Thyroid gland (tissue), 4 donors: ENCODE data around the gene CMPK1. TPM values are rescaled to one million over a fixed set of nuclear protein-coding genes. Genes with fewer than 3 reads are reported as not detected.

Experiments used
- DNase-seq, 2 donors: peaks; one replicate each; pipeline ENCODE4 v3.0.0-alpha.2; 2019
- H3K27ac ChIP-seq, 3 donors: fragments of 200-600 bp; sonication (generic); 1 replicate in 2 of 3; 2 replicates in 1 of 3; pipeline ENCODE4 v1.5.1; 2016 to 2019; ENCODE audit warnings: mild to moderate bottlenecking in 1 of 3, moderate library complexity in 1 of 3
- H3K27me3 ChIP-seq: fragments of 200-600 bp; sonication (generic); one replicate; pipeline ENCODE4 v1.5.1; 2019
- H3K36me3 ChIP-seq, 2 donors: fragments of 200-600 bp; sonication (generic); one replicate each; pipeline ENCODE4 v1.5.1; 2016 to 2019
- H3K4me1 ChIP-seq, 2 donors: fragments of 200-600 bp; sonication (generic); one replicate each; pipeline ENCODE4 v1.5.1; 2017 to 2019
- H3K4me3 ChIP-seq, 3 donors: fragments of 200-600 bp; sonication (generic); replicated peaks in 1 of 3; 1 replicate in 2 of 3; 2 replicates in 1 of 3; pipeline ENCODE4 v1.5.1; 2016; ENCODE audit warnings: mild to moderate bottlenecking in 1 of 3
- H3K9me3 ChIP-seq: fragments of 200-600 bp; sonication (generic); one replicate; pipeline ENCODE4 v1.5.1; 2017
- CTCF ChIP-seq, 6 experiments: fragments of 200-600 bp in 3 of 6; fragments of 450-650 bp in 3 of 6; sonication (generic) in 3 of 6; IDR thresholded peaks; one replicate each; pipeline ENCODE4 v1.5.1; 2016 to 2019; ENCODE audit warnings: antibody characterized with exemption in 6 of 6, mild to moderate bottlenecking in 2 of 6, inconsistent platforms in 1 of 6, moderate library complexity in 1 of 6
- POLR2A ChIP-seq, 2 donors: fragments of 450-650 bp; IDR thresholded peaks; one replicate each; pipeline ENCODE4 v1.6.1; 2017; ENCODE audit warnings: antibody characterized with exemption in 2 of 2, mild to moderate bottlenecking in 2 of 2, moderate library complexity in 1 of 2
- WGBS, 2 donors: methylation state at CpG; one replicate each; pipeline ENCODE4 v1.1.5; 2017; 5-methylcytosine and 5-hydroxymethylcytosine counted together
- intact Hi-C: fragments of 100-400 bp; cut with DNase I; formaldehyde crosslinking; loops from one replicate; pipeline ENCODE4 v1.15.1; 2023
- total RNA-seq, 4 donors: library from RNA; depleted of rRNA; stranded (reverse); fragments of >200 nt; gene quantifications; one replicate each; pipeline ENCODE4 v1.2.3, GENCODE V29; 2016

Gene CMPK1
- total RNA-seq, 4 donors from 2014 or later, result 122 to 147 (median 134) TPM

GRCh38 chr1:47385020-47385419, 51.4 kb downstream of the CMPK1 start:
- DNase-seq, result no peak
- intact Hi-C loops, result loop anchor here (5.0 kb wide), 1 partner anchor 52 kb away; the partner anchor contains the start of gene FOXD2
- TF ChIP-seq CTCF (IDR thresholded peaks at IDR 0.05), result no peak
- Histone ChIP-seq H3K27me3 (no peaks in the 10 kb centered on the region), H3K9me3 (no peaks in the 10 kb centered on the region), H3K36me3 (no peaks in the 10 kb centered on the region), H3K4me3 (no peak overlapping the region), H3K4me1 (no peaks in the 10 kb centered on the region), H3K27ac (no peak overlapping the region)
- WGBS, 2 donors, result 91 to 94% methylated on average over 6 of the region's 6 CpGs

- Histone ChIP-seq H3K27me3 (no peaks in the 10 kb centered on the region), H3K4me3 (no peak overlapping the region), H3K9me3 (no peaks in the 10 kb centered on the region), H3K4me1 (no peaks in the 10 kb centered on the region), H3K27ac (no peak overlapping the region), H3K36me3 (no peaks in the 10 kb centered on the region)
- WGBS, 2 donors, result 95 to 99% methylated on average over 5 of the region's 5 CpGs
- TF ChIP-seq POLR2A (IDR thresholded peaks at IDR 0.05) (no peak), CTCF (IDR thresholded peaks at IDR 0.05) (no peak)
- no peak for DNase-seq
- intact Hi-C loops, result loop anchor here (5.0 kb wide), 1 partner anchor 51 kb away; the partner anchor contains the start of gene FOXD2
Measured at GRCh38 chr1:47386268-47386667, 52.7 kb downstream of the CMPK1 start.

GRCh38 chr1:47388030-47388890, 54.7 kb downstream of the CMPK1 start:
- no peaks in the 10 kb centered on the region for H3K9me3 ChIP-seq
- H3K27me3 ChIP-seq, result no peaks in the 10 kb centered on the region
- no peaks in the 10 kb centered on the region for H3K36me3 ChIP-seq
- no peak for TF ChIP-seq CTCF (IDR thresholded peaks at IDR 0.05)
- no peak for TF ChIP-seq POLR2A (IDR thresholded peaks at IDR 0.05)
- no peak overlapping the region for H3K27ac ChIP-seq
- H3K4me3 ChIP-seq, result no peak overlapping the region
- 39 to 42% methylated on average over 10 of the region's 10 CpGs for WGBS, 2 donors
- no peak for DNase-seq
- no peaks in the 10 kb centered on the region for H3K4me1 ChIP-seq
- intact Hi-C loops, result loop anchor here (5.0 kb wide), 1 partner anchor 49 kb away; the partner anchor contains the start of gene FOXD2

- no peaks in the 10 kb centered on the region for H3K4me1 ChIP-seq
- DNase-seq, result peak; percentile 46 to 57
- H3K27me3 ChIP-seq, result no peaks in the 10 kb centered on the region
- no peaks in the 10 kb centered on the region for H3K36me3 ChIP-seq
- no peak for TF ChIP-seq POLR2A (IDR thresholded peaks at IDR 0.05)
- peak in 4 of 6 experiments; percentile 37 to 70 (median 54) for TF ChIP-seq CTCF (IDR thresholded peaks at IDR 0.05)
- WGBS, 2 donors, result 21 to 29% methylated on average over 2 to 3 of the region's 3 CpGs
- no peaks in the 10 kb centered on the region for H3K9me3 ChIP-seq
- no peak overlapping the region for H3K27ac ChIP-seq
- H3K4me3 ChIP-seq, result no peak overlapping the region
- intact Hi-C loops, result loop anchor here (5.0 kb wide), 1 partner anchor 48 kb away; the partner anchor contains the start of gene FOXD2
Measured at GRCh38 chr1:47388891-47389238, 55.3 kb downstream of the CMPK1 start.

- no peak for DNase-seq
- 50 to 61% methylated on average over 2 of the region's 2 CpGs for WGBS, 2 donors
- intact Hi-C loops, result loop anchor here (5.0 kb wide), 1 partner anchor 48 kb away; the partner anchor contains the start of gene FOXD2
- no peaks in the 10 kb centered on the region for H3K27me3 ChIP-seq
- TF ChIP-seq POLR2A (IDR thresholded peaks at IDR 0.05), result no peak
- TF ChIP-seq CTCF (IDR thresholded peaks at IDR 0.05), result no peak
- H3K4me1 ChIP-seq, result no peaks in the 10 kb centered on the region
- H3K4me3 ChIP-seq, result no peak overlapping the region
- H3K36me3 ChIP-seq, result no peaks in the 10 kb centered on the region
- no peaks in the 10 kb centered on the region for H3K9me3 ChIP-seq
- no peak overlapping the region for H3K27ac ChIP-seq
Measured at GRCh38 chr1:47389731-47390130, 56.1 kb downstream of the CMPK1 start.
